ENCODE measurements around the gene TNFRSF25. TPM values are rescaled to one million over a fixed set of nuclear protein-coding genes. Genes with fewer than 3 reads are reported as not detected.

Gene TNFRSF25
- total RNA-seq, 4 donors from 2014 or later = 53.7 to 168 (median 75.7) TPM

- DNase-seq (ENCODE audit: low spot score in 2 of 2) = no peak
- intact Hi-C loops (cut with DNase I; ENCODE audit: low total_unique reads) = no loop called here
- H3K4me3 ChIP-seq (ENCODE audit: low read depth, poor library complexity, severe bottlenecking) = no peak overlapping the region
- TF ChIP-seq POLR2A (IDR thresholded peaks at IDR 0.05) (no peak), CTCF (IDR thresholded peaks at IDR 0.05) (no peak)
- 78 to 91% methylated on average over 4 to 6 of the region's 6 CpGs for WGBS, 2 donors
Measured at GRCh38 chr1:6511056-6511455, 45.1 kb upstream of the TNFRSF25 start.

- TF ChIP-seq CTCF (IDR thresholded peaks at IDR 0.05) = no peak
- TF ChIP-seq POLR2A (IDR thresholded peaks at IDR 0.05) = no peak
- 79 to 91% methylated on average over 6 of the region's 6 CpGs for WGBS, 2 donors
- intact Hi-C loops (cut with DNase I; ENCODE audit: low total_unique reads) = no loop called here
- DNase-seq (ENCODE audit: low spot score in 2 of 2) = no peak
- no peak overlapping the region for H3K4me3 ChIP-seq (ENCODE audit: low read depth, poor library complexity, severe bottlenecking)
Measured at GRCh38 chr1:6510493-6510892, 44.5 kb upstream of the TNFRSF25 start.

- WGBS, 2 donors = 66 to 88% methylated on average over 3 to 8 of the region's 10 CpGs
- no peak for TF ChIP-seq CTCF (IDR thresholded peaks at IDR 0.05)
- no peak for TF ChIP-seq POLR2A (IDR thresholded peaks at IDR 0.05)
- intact Hi-C loops (cut with DNase I; ENCODE audit: low total_unique reads) = no loop called here
- H3K4me3 ChIP-seq (ENCODE audit: low read depth, poor library complexity, severe bottlenecking) = no peak overlapping the region
- DNase-seq (ENCODE audit: low spot score in 2 of 2) = no peak
Measured at GRCh38 chr1:6509919-6510291, 43.9 kb upstream of the TNFRSF25 start.

GRCh38 chr1:6509220-6509918, 43.4 kb upstream of the TNFRSF25 start:
- no peak overlapping the region for H3K4me3 ChIP-seq (ENCODE audit: low read depth, poor library complexity, severe bottlenecking)
- TF ChIP-seq POLR2A (IDR thresholded peaks at IDR 0.05) (no peak), CTCF (IDR thresholded peaks at IDR 0.05) (no peak)
- 66 to 76% methylated on average over 18 to 20 of the region's 20 CpGs for WGBS, 2 donors
- no peak for DNase-seq (ENCODE audit: low spot score in 2 of 2)
- intact Hi-C loops (cut with DNase I; ENCODE audit: low total_unique reads) = no loop called here

- no peak for DNase-seq (ENCODE audit: low spot score in 2 of 2)
- no peak overlapping the region for H3K4me3 ChIP-seq (ENCODE audit: low read depth, poor library complexity, severe bottlenecking)
- intact Hi-C loops (cut with DNase I; ENCODE audit: low total_unique reads) = no loop called here
- no peak for TF ChIP-seq CTCF (IDR thresholded peaks at IDR 0.05)
- no peak for TF ChIP-seq POLR2A (IDR thresholded peaks at IDR 0.05)
- 88 to 89% methylated on average over 8 to 9 of the region's 11 CpGs for WGBS, 2 donors
Measured at GRCh38 chr1:6508816-6509189, 42.8 kb upstream of the TNFRSF25 start.
